Measurements from ENCODE around the gene ARSD.
A peak's percentile ranks its signal among the peaks of the same experiment; 100 is the strongest.
"Not testable (repeated sequence)": the region's sequence is repeated elsewhere in the genome, so short reads cannot be mapped to it uniquely, and the experiment has no call there.

The ARSD gene, protein sequence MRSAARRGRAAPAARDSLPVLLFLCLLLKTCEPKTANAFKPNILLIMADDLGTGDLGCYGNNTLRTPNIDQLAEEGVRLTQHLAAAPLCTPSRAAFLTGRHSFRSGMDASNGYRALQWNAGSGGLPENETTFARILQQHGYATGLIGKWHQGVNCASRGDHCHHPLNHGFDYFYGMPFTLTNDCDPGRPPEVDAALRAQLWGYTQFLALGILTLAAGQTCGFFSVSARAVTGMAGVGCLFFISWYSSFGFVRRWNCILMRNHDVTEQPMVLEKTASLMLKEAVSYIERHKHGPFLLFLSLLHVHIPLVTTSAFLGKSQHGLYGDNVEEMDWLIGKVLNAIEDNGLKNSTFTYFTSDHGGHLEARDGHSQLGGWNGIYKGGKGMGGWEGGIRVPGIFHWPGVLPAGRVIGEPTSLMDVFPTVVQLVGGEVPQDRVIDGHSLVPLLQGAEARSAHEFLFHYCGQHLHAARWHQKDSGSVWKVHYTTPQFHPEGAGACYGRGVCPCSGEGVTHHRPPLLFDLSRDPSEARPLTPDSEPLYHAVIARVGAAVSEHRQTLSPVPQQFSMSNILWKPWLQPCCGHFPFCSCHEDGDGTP

GRCh38 chrX:2928583-2929434 lies at the start of gene ARSD:
TSS of gene ARSD (minus strand) at chrX:2929339. CDS start at chrX:2929275, 64 bp downstream.
- TF ChIP-seq, protein P1, sequence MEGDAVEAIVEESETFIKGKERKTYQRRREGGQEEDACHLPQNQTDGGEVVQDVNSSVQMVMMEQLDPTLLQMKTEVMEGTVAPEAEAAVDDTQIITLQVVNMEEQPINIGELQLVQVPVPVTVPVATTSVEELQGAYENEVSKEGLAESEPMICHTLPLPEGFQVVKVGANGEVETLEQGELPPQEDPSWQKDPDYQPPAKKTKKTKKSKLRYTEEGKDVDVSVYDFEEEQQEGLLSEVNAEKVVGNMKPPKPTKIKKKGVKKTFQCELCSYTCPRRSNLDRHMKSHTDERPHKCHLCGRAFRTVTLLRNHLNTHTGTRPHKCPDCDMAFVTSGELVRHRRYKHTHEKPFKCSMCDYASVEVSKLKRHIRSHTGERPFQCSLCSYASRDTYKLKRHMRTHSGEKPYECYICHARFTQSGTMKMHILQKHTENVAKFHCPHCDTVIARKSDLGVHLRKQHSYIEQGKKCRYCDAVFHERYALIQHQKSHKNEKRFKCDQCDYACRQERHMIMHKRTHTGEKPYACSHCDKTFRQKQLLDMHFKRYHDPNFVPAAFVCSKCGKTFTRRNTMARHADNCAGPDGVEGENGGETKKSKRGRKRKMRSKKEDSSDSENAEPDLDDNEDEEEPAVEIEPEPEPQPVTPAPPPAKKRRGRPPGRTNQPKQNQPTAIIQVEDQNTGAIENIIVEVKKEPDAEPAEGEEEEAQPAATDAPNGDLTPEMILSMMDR (conservative IDR thresholded peaks at IDR 0.05), result no peak
- TF ChIP-seq ZFX (IDR thresholded peaks at IDR 0.05), result peak; percentile 28; the same call in 1 of the 2 replicates
- H3K27ac ChIP-seq, result peak within 1 kb of the TSS; percentile 91

DNA sequence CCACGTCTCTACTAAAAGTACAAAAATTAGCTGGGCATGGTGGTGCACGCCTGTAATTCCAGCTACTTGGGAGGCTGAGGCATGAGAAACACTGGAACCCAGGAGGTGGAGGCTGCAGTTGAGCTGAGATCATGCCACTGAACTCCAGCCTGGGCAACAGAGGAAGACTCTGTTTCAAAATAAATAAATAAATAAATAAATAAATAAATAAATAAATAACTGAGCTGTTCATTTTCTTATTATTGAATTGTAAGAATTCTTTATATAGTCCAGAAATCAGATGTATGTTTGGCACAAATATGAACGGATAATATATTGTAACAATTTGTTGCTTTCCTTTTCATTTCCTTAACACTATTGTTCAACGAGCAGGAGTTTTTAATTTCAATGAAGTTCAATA lies 49.5 kb upstream of the ARSD start:
- H3K27ac ChIP-seq, result not testable (repeated sequence)

GRCh38 chrX:2974961-2975360 lies 45.8 kb upstream of the ARSD start:
- TF ChIP-seq, protein P1 (conservative IDR thresholded peaks at IDR 0.05), result no peak
- no peak for TF ChIP-seq ZFX (IDR thresholded peaks at IDR 0.05)
- H3K27ac ChIP-seq, result no peak overlapping the region

- TF ChIP-seq ZFX (IDR thresholded peaks at IDR 0.05), result no peak
- TF ChIP-seq, protein P1 (conservative IDR thresholded peaks at IDR 0.05), result no peak
- H3K27ac ChIP-seq, result no peak overlapping the region
Observed at GRCh38 chrX:2972391-2972790, 43.3 kb upstream of the ARSD start.

- no peak overlapping the region for H3K27ac ChIP-seq
- TF ChIP-seq, protein P1 (conservative IDR thresholded peaks at IDR 0.05), result no peak
- TF ChIP-seq ZFX (IDR thresholded peaks at IDR 0.05), result no peak
Observed at GRCh38 chrX:2969021-2969420, 39.9 kb upstream of the ARSD start.

- TF ChIP-seq, protein P1 (conservative IDR thresholded peaks at IDR 0.05), result no peak
- no peak for TF ChIP-seq ZFX (IDR thresholded peaks at IDR 0.05)
- H3K27ac ChIP-seq, result no peak overlapping the region
Observed at GRCh38 chrX:2967998-2968909, 39.1 kb upstream of the ARSD start.

GRCh38 chrX:2967584-2967983 lies 38.4 kb upstream of the ARSD start:
- no peak overlapping the region for H3K27ac ChIP-seq
- TF ChIP-seq, protein P1 (conservative IDR thresholded peaks at IDR 0.05), result no peak
- no peak for TF ChIP-seq ZFX (IDR thresholded peaks at IDR 0.05)

Measured in C4-2B (cell line).